ENCODE data around the gene FTO.

The FTO gene

GRCh38 chr16:54009464-54010176 lies 305.7 kb downstream of the FTO start:
- DNase-seq (ENCODE audit: low read depth), result no peak

- DNase-seq (ENCODE audit: low read depth), result no peak
Measured at GRCh38 chr16:54015147-54015546, 311.2 kb downstream of the FTO start.

- DNase-seq (ENCODE audit: low read depth), result no peak
Measured at GRCh38 chr16:54022362-54022761, 318.4 kb downstream of the FTO start.

- DNase-seq (ENCODE audit: low read depth), result no peak
Measured at GRCh38 chr16:54026456-54026855, 322.5 kb downstream of the FTO start.

GRCh38 chr16:54027062-54027461 lies 323.1 kb downstream of the FTO start:
- DNase-seq (ENCODE audit: low read depth), result peak; percentile 51

GRCh38 chr16:54027558-54027957 lies 323.6 kb downstream of the FTO start:
- DNase-seq (ENCODE audit: low read depth), result no peak

GRCh38 chr16:54027995-54028394 lies 324.0 kb downstream of the FTO start:
- no peak for DNase-seq (ENCODE audit: low read depth)

DNA sequence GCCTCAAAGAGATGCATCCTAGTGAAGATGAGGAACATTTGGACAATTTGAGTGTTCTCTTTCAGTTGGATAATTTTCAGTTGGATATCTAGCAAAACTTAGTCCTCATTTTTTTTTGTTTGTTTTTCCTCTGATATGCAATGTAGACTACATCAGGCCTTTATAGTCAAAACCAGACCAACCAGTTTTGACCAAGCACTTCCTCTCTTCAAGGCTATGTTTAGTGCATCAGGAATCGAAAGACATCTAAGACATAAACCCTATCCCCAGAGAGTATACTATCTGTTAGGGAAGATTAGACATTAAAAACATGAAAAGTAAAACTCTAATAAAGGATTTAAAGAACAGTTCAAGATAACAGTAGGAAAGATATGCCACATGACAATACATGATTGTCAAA lies 326.5 kb downstream of the FTO start:
- DNase-seq (ENCODE audit: low read depth), result no peak

DNA sequence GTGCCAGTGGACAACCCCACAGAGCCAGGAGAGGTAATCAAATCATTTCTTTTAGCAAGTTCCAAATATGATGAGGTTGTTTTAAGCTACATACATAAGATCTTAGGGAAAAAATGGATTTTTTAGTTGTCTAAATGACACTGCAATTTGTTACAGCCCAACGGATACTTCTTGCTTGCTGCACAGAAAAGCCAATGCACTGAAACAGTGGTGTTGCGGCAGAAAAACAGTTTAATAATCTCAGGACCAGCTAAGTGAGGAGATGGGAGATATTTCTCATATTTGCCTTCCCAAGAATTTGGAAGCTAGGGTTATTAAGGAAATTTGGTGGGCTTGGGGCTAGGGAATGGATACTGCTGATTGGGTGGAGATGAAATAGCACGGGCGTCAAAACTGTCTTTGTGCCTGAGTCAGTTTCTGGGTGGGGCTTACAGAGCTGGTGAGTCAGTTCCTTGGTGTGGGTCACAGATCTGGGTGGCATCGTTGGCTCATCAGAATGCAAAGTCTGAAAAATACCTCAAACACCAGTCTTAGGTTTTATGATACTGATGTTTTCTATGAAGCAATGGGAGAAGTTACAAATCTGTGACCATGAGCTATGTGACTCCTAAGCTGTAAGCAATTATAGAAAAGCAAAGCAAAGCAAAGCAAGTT lies 327.3 kb downstream of the FTO start:
- no peak for DNase-seq (ENCODE audit: low read depth)

DNA sequence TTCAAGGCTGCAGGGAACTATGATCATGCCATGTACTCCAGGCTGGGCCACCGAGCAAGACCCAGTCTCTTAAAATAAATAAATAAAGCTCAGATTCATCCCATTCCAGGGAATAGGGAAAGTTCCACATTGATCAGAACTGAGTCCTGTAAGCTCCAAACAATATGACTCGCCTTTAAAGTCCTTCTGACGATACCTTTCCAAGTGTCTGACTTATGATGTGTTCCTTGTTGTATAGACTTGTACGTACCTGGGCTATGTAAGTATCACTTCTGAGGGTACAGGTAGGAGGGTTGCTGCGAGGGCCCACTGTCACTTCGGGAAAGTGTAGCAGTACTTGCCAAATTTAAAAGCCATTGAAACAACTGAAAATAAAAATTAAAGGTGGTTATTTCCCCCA lies 329.8 kb downstream of the FTO start:
- DNase-seq (ENCODE audit: low read depth), result no peak

- DNase-seq (ENCODE audit: low read depth), result no peak
Measured at GRCh38 chr16:54034684-54035083, 330.7 kb downstream of the FTO start.

DNA sequence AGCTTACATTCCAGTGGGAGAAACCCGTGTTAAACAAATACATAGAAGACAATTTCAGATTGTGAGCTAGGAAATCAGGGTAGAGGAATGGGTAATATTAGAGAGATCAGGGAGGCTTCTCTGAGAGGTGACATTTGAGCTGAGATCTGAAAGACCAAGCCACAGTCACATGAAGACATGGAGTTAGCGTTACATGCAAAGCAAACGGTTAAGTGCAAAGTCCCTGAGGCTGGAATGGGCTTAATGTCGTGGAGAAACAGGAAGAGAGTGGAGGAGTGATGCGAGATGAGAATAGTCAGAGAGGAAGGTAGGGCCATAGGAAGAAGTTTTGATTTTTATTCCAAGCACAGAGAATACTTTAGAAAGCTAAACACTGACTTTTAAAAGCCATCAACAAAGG lies 336.5 kb downstream of the FTO start:
- no peak for DNase-seq (ENCODE audit: low read depth)

DNA sequence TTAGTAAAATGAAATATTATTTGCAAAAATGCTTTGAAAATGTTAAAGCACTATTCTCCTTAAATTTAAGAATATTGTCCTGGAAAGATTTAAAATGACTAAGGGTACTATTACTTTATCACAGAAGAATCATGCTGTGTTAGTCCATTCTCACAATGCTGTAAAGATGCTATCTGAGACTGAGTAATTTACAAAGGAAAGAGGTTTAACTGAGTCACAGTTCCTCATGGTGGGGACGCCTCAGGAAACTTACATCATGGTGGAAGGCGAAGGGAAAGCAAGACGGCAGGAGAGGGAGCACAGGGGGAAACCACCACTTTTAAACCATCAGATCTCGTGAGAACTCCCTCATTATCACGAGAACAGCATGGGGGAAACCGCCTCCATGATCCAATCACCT lies 337.0 kb downstream of the FTO start:
- no peak for DNase-seq (ENCODE audit: low read depth)

DNA sequence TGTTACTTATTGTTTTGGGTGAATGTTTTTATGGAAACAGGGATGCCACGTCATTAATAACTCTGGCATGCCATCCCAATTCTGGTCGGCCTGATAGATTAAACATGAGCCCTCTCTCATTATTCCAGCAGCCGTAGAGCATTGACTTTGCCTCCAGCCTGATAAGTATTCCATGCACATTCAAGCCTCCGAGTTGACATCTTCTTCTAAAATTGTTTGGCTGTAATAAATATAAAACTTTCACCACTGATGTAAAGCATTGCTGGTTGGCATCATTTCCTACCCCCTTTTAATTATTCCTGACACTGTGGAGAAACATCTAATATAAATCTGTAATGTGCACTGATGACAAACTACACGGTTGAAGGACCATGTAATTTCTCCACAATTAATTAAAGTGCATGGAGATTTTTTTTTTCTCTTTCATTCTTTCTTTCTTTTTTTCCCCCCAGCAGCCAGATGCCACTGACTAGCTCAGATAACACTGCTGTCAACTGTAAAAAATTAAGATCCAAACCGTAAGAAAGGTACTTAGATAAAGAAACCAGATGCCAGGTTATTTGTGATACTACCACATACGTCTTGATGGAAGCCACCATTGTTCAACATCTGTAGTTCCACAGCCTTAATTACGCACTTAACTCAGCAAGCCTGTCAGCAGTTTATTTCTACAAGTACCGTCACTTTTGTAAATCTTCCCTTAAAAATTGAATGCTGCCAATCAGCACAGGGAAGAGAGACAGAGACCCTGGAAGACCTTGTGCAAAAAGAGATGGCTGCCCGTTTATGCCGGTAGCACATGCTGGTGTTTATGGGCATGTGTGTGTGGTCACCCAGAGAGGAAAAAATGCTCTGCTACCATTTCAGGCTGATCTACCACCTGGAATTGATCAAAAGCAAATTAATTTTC lies 344.9 kb downstream of the FTO start:
- DNase-seq (ENCODE audit: low read depth), result no peak

DNA sequence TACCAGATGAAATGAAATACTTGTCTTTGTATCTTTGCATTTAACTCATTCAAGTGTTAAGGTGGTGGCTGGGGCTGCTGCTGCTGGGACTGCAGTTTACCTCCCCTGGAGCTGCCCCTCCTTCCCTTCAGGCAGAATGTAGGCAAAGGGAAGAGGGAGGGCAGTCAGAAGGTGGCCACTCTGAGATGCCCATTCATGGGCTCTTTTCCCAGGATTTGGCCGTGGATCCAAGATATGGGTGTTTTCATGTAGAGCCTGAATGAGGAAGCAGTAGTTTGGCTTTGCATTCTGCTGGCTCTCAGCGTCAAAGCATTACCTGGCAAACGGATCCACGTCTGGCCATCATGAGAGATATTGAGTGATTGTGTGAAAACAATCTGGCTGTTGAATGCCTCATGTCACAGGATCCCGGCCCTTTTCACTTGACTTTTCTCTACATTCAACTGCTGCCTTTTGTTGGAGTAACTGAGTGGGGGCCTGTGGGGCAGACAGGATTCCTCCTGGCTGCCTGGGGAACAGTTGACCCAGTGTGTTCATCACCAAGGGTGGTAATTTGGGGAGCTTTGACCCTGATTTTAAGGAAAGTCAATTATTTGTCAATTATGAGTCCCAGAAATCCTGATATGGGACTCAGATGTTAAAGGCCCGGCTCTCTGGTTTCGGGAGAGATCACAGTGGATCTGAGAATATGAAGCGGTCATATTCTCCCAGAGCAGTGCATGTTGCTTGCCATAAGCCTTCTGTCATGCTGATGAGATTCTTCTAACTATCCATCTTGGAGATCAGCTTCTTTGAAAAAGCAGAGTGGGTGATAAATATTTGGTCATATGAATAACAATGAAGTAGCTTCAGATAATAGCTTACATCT lies 345.9 kb downstream of the FTO start:
- no peak for DNase-seq (ENCODE audit: low read depth)

DNA sequence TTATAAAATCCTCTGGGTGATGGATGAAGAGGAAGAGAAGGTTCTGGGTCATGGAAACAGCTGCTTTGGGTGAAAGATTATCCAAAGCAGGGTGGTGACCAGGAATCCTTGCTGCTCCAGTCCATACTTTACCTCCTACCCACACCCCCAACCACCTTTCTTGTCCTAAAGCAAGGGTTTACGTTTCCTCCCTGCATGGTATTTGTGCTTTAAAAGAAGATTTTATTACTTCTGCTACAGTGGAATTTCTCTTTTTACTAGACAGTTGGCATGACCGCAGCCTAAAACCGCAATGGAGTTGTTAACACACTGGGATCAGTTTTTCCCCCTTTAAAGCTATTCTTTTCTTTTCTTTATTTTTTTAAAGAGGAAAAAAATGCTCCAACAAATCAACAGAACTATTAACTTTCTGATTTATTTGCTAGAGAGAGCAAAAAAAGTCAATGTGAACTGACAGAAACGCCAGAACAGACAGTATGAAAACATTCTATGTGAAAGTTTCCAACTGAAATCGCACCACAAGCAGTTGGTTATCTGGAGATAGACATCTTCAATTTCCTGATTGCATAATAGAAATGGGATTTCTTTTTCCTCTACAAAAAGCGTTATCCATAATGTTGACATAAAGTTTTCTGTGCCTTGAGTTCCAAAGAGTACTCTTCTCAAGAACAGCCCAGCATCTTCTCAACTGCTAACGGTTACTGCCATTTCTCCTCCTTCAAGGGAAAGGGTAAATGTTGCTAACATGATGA lies 346.7 kb downstream of the FTO start:
- DNase-seq (ENCODE audit: low read depth), result peak; percentile 28

GRCh38 chr16:54051821-54052220 lies 347.9 kb downstream of the FTO start:
- no peak for DNase-seq (ENCODE audit: low read depth)

GRCh38 chr16:54052271-54052670 lies 348.3 kb downstream of the FTO start:
- no peak for DNase-seq (ENCODE audit: low read depth)

GRCh38 chr16:54053891-54054820 lies 350.2 kb downstream of the FTO start:
- no peak for DNase-seq (ENCODE audit: low read depth)

- no peak for DNase-seq (ENCODE audit: low read depth)
Measured at GRCh38 chr16:54055191-54055590, 351.2 kb downstream of the FTO start.

Measured in GM04503 (cell line).